Neuronal stem cell (in vitro differentiated cells): ENCODE measurements around the gene CDC6.

Experiments used
- DNase-seq: peaks from one replicate; pipeline ENCODE4 v3.0.0-alpha.2; 2013; ENCODE audit warnings: low spot score
- H2AFZ ChIP-seq: one replicate; pipeline ENCODE4 v1.6.1; 2013; ENCODE audit warnings: mild to moderate bottlenecking, low read length, inconsistent platforms
- H2AK5ac ChIP-seq: 2 replicates; pipeline ENCODE4 v1.6.1; 2013; ENCODE audit warnings: low read depth, mild to moderate bottlenecking, inconsistent platforms, low read length, moderate library complexity, mixed read lengths
- H2BK120ac ChIP-seq: 2 replicates; pipeline ENCODE4 v1.6.1; 2013; ENCODE audit warnings: low read depth, mild to moderate bottlenecking, inconsistent platforms, low read length, moderate library complexity, mixed read lengths
- H2BK12ac ChIP-seq: one replicate; pipeline ENCODE4 v1.6.1; 2013; ENCODE audit warnings: low read length, inconsistent platforms
- H2BK15ac ChIP-seq: 2 replicates; pipeline ENCODE4 v1.6.1; 2013; ENCODE audit warnings: mild to moderate bottlenecking, low read length, inconsistent platforms, mixed read lengths
- H2BK5ac ChIP-seq: one replicate; pipeline ENCODE4 v1.6.1; 2013; ENCODE audit warnings: inconsistent platforms, mild to moderate bottlenecking, low read length, moderate library complexity
- H3K14ac ChIP-seq: one replicate; pipeline ENCODE4 v1.6.1; 2013; ENCODE audit warnings: low read length, inconsistent platforms
- H3K18ac ChIP-seq: 2 replicates; pipeline ENCODE4 v1.6.1; 2013; ENCODE audit warnings: low read length, inconsistent platforms
- H3K23ac ChIP-seq: 2 replicates; pipeline ENCODE4 v1.6.1; 2013; ENCODE audit warnings: low read depth, mild to moderate bottlenecking, mixed read lengths, low read length, inconsistent platforms; ENCODE audit not compliant: poor library complexity
- H3K27ac ChIP-seq: replicated peaks from 3 replicates; pipeline ENCODE4 v1.5.1; 2013; ENCODE audit warnings: low read length, inconsistent platforms
- H3K27me3 ChIP-seq, 3 experiments: 2 replicates each; pipeline ENCODE4 v1.6.1; 2013; ENCODE audit warnings: low read length in 3 of 3, mild to moderate bottlenecking in 2 of 3, inconsistent platforms in 1 of 3, low read depth in 1 of 3, mixed read lengths in 1 of 3, moderate library complexity in 1 of 3; ENCODE audit not compliant: control insufficient read depth in 3 of 3, insufficient read depth in 3 of 3
- H3K36me3 ChIP-seq, 2 donors: replicated peaks in 1 of 2; 2 replicates each; pipeline ENCODE4 v1.6.1; 2013; ENCODE audit warnings: low read length in 2 of 2; ENCODE audit not compliant: control insufficient read depth in 2 of 2, insufficient read depth in 2 of 2
- H3K4ac ChIP-seq: 2 replicates; pipeline ENCODE4 v1.6.1; 2013; ENCODE audit warnings: inconsistent platforms, mild to moderate bottlenecking, low read length, moderate library complexity
- H3K4me1 ChIP-seq, 2 donors: 1 replicate in 1 of 2; 2 replicates in 1 of 2; pipeline ENCODE4 v1.6.1; 2013; ENCODE audit warnings: low read length in 2 of 2, low read depth in 1 of 2; ENCODE audit not compliant: control insufficient read depth in 2 of 2, insufficient read depth in 1 of 2
- H3K4me2 ChIP-seq: one replicate; pipeline ENCODE4 v1.6.1; 2013; ENCODE audit warnings: mild to moderate bottlenecking, low read length, inconsistent platforms; ENCODE audit not compliant: insufficient read depth, poor library complexity, severe bottlenecking
- H3K4me3 ChIP-seq, 2 donors: 2 replicates each; pipeline ENCODE4 v1.5.1; 2013; ENCODE audit warnings: low read length in 2 of 2, mild to moderate bottlenecking in 2 of 2, inconsistent platforms in 1 of 2, moderate library complexity in 1 of 2
- H3K79me1 ChIP-seq: one replicate; pipeline ENCODE4 v1.6.1; 2013; ENCODE audit warnings: low read depth, mild to moderate bottlenecking, inconsistent platforms, low read length, moderate library complexity
- H3K9ac ChIP-seq: one replicate; pipeline ENCODE4 v1.6.1; 2013; ENCODE audit warnings: mild to moderate bottlenecking, low read depth, low read length, inconsistent platforms; ENCODE audit not compliant: poor library complexity
- H3K9me3 ChIP-seq, 2 donors: replicated peaks in 1 of 2; 2 replicates each; pipeline versions ENCODE3 to v1.6.1; 2013; ENCODE audit warnings: low read length in 2 of 2, mild to moderate bottlenecking in 2 of 2, inconsistent platforms in 1 of 2, low read depth in 1 of 2, mixed read lengths in 1 of 2, moderate library complexity in 1 of 2; ENCODE audit not compliant: control insufficient read depth in 2 of 2, insufficient read depth in 1 of 2
- H4K8ac ChIP-seq: one replicate; pipeline ENCODE4 v1.6.1; 2013; ENCODE audit warnings: low read depth, mild to moderate bottlenecking, inconsistent platforms, low read length, moderate library complexity
- H4K91ac ChIP-seq: one replicate; pipeline ENCODE4 v1.6.1; 2013; ENCODE audit warnings: low read length, low read depth, mild to moderate bottlenecking, inconsistent platforms; ENCODE audit not compliant: poor library complexity
- WGBS, 2 donors: extraction: QIAGEN DNeasy Blood & Tissue Kit; methylation state at CpG; one replicate each; pipeline ENCODE4 v1.1.7; 2013; ENCODE audit warnings: missing lambda C conversion rate in 2 of 2, mixed read lengths in 1 of 2; ENCODE audit not compliant: insufficient read length in 2 of 2, insufficient replicate concordance in 1 of 2; ENCODE audit errors: extremely low coverage in 2 of 2; 5-methylcytosine and 5-hydroxymethylcytosine counted together

CDC6 gene

DNA sequence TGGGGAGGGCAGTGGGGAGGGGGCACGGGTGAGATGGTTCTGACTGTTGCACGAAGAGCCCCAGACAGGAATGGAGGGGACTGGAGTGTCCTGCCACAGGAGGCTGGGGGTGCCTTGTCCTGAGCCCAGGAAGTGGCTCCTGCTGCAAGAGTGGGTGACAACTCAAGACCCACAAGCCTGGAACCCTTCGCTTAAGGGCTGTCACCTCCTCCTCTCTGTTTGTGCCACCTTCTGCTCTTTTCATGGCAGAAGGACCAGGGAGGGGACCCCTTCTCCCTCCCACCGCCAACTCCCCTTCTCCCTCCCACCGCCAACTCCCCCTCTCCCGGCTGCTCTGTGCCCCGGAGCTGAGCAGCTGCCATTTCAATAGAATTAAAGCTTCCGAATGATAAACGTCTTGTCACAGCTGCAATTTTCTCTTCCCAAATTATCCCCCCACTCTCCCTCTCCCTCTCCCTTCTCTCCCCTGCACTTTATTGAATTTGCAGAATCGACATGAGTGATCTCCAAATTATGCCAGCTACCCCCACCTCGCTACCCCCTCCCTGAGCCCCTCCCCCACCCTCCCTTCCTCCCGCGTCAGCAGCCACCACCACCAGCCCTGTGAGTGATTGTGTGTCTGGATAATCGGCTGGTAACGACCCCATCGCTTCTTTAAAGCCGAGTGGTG, 63.1 kb downstream of the CDC6 start:
- peaks cover 56 to 58% of the 10 kb centered on the region in 2 donors for H3K4me1 ChIP-seq
- peak overlapping the region; percentile 83 for H3K23ac ChIP-seq
- peak overlapping the region; percentile 95 for H2BK15ac ChIP-seq
- peaks cover 0 to 3% (median 0%) of the 10 kb centered on the region in 3 experiments for H3K27me3 ChIP-seq
- no peak overlapping the region for H3K14ac ChIP-seq
- peaks cover 3% of the 10 kb centered on the region for H3K79me1 ChIP-seq
- H3K4me3 ChIP-seq = no peak overlapping the region
- H4K8ac ChIP-seq = no peak overlapping the region
- H2BK5ac ChIP-seq = peak overlapping the region; percentile 88
- peak overlapping the region; percentile 2 for H2AFZ ChIP-seq
- no peak for DNase-seq
- H2BK120ac ChIP-seq = peak overlapping the region; percentile 75
- H2BK12ac ChIP-seq = no peak overlapping the region
- peak overlapping the region; percentile 60 for H3K4me2 ChIP-seq
- H3K4ac ChIP-seq = no peak overlapping the region
- peak overlapping the region; percentile 73 for H3K9ac ChIP-seq
- H3K27ac ChIP-seq = peak overlapping the region; percentile 63
- H3K18ac ChIP-seq = peak overlapping the region; percentile 98
- H3K9me3 ChIP-seq = no peaks in the 10 kb centered on the region
- H4K91ac ChIP-seq = no peak overlapping the region
- peak overlapping the region; percentile 93 for H2AK5ac ChIP-seq
- WGBS, 2 donors = no CpG with 5 or more reads among the region's 17 CpGs
- H3K36me3 ChIP-seq = peaks cover 11 to 42% of the 10 kb centered on the region in 2 donors

DNA sequence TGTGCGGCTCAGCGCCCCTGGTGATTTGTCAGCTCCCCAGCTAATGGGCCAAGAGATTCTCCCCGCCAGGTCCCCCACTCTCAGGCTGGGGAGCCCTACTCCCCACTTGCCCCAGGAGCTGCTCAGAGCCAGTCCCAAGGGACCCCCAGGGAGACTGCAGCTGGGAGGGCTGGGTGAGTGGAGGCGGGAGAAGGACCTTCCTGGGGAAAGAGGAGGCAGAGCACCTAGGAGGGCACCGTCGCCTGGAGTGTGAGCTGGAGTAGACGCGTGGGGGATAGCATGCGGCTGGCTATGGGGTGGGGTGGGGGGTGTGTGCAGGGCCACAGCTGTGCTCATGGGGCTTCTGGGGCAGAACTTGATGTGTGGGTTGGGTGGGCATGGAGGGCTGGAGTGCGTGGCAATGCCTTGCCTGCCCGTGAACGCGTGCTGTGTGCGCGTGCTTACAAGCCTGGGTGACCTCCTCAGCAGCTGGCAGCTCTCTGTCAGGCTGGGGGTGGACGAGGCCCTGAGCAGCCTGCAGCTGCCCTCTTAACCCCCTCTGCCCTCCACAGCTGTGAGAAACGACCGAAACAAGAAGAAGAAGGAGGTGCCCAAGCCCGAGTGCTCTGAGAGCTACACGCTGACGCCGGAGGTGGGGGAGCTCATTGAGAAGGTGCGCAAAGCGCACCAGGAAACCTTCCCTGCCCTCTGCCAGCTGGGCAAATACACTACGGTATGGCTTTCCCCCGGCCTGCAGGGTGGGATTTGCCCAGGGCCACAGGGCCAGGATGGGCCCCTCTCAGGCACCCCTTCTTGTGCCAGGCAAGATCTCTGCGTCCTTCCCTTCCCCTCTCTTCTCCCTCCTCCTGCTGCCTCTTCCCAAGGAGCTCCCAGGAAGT, 63.9 kb downstream of the CDC6 start:
- Histone ChIP-seq H2AFZ (no peak overlapping the region), H2BK120ac (peak overlapping the region; percentile 75), H2BK5ac (peak overlapping the region; percentile 88), H3K4me2 (peak overlapping the region; percentile 21), H3K36me3 (peaks cover 11 to 42% of the 10 kb centered on the region in 2 donors), H3K23ac (peak overlapping the region; percentile 83), H4K8ac (no peak overlapping the region), H4K91ac (peak overlapping the region; percentile 14), H3K4ac (no peak overlapping the region), H2AK5ac (peak overlapping the region; percentile 93), H3K79me1 (peaks cover 3% of the 10 kb centered on the region), H3K9me3 (no peaks in the 10 kb centered on the region), H3K27ac (peak overlapping the region; percentile 63), H2BK12ac (peak overlapping the region; percentile 95), H3K18ac (peak overlapping the region; percentile 98), H2BK15ac (peak overlapping the region; percentile 95), H3K4me3 (no peak overlapping the region), H3K4me1 (peaks cover 49 to 55% of the 10 kb centered on the region in 2 donors), H3K9ac (no peak overlapping the region), H3K27me3 (peaks cover 0 to 3% (median 0%) of the 10 kb centered on the region in 3 experiments), H3K14ac (peak overlapping the region; percentile 5)
- WGBS, 2 donors = no CpG with 5 or more reads among the region's 27 CpGs
- DNase-seq = no peak

DNA sequence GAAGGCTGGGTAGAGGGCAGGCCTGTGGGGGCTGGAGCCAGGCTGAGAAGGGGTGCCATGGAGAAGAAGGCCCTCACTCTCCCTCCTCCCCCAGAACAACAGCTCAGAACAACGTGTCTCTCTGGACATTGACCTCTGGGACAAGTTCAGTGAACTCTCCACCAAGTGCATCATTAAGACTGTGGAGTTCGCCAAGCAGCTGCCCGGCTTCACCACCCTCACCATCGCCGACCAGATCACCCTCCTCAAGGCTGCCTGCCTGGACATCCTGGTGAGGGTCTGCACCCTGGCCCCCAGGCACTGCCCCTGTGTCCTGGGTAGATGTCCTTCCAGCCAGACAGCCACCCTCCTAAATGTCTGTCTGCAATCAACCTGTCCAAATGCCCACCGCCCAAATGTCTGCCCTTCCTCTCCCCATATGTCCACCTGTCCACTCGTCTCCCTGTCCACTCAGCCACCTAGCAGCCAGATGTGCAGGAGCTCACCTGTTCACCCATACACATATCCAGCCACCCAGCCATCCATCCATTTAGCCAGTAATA, 64.6 kb downstream of the CDC6 start:
- Histone ChIP-seq H3K9ac (no peak overlapping the region), H3K79me1 (peaks cover 3% of the 10 kb centered on the region), H3K18ac (no peak overlapping the region), H2AFZ (no peak overlapping the region), H3K36me3 (peaks cover 11 to 42% of the 10 kb centered on the region in 2 donors), H3K27ac (no peak overlapping the region), H3K23ac (peak overlapping the region; percentile 3), H3K9me3 (no peaks in the 10 kb centered on the region), H2AK5ac (peak overlapping the region; percentile 93), H3K4me1 (peaks cover 42 to 48% of the 10 kb centered on the region in 2 donors), H3K4me2 (no peak overlapping the region), H4K8ac (no peak overlapping the region), H4K91ac (no peak overlapping the region), H3K4ac (no peak overlapping the region), H2BK12ac (no peak overlapping the region), H3K14ac (no peak overlapping the region), H2BK120ac (no peak overlapping the region), H2BK15ac (no peak overlapping the region), H2BK5ac (peak overlapping the region; percentile 83), H3K27me3 (no peaks in the 10 kb centered on the region), H3K4me3 (no peak overlapping the region)
- no CpG with 5 or more reads among the region's 7 CpGs for WGBS, 2 donors
- DNase-seq = no peak
